HG03196 (cell line): ENCODE results near the gene PLEKHG4B.
"Not testable (repeated sequence)": the region's sequence is repeated elsewhere in the genome, so short reads cannot be mapped to it uniquely, and the experiment has no call there.

ENCODE experiments used
- ATAC-seq: cut with Tn5 transposase; IDR thresholded peaks from one replicate; pipeline ENCODE4 v1.9.1; 2021; ENCODE audit not compliant: unreplicated experiment

PLEKHG4B gene

DNA sequence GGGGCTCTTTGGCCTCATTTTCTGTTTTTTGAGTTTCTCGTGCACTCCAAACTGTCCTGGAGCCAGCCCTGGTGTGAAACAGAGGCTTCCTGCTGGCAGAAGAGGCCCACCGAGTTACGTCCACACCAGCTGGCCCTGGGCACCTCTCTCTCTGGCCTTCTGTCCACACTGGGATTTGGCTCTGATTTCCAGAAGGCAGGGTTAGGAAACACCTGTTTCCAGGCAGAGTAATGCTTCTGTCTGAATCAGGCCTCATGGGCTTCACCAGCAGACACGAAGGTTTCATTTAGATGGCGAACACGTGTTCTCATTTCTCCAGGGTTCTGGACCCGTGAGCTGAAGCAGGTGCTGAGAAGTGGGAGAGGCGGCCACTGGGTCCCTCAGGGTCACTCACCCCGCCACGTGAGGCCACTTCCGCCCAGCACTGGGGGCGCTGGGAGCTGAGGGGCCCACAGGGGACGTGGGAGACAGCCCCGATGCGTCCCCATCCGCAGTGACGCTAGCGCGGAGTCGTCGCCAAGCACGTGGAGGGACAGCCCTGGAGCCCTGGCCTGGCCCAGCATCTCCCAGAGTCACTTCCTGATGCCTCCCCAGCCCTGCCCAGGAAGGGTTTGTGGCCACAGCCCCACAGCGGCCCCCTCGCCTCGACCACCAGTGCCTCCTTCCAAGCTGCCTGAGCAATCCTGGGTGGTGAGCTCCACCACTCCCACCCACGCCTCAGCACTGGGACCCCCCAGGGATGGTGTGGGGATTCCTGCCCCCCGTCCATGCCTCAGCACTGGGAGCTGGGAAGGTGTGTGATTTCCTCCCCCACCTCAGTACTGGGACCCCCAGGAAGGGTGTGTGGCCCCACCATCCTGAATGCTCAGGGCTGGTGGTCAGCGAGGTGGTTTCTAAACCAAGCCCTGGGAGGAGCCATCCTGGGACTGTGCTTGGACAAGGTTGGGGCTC is 94.4 kb downstream of the PLEKHG4B start:
- ATAC-seq: no peak

DNA sequence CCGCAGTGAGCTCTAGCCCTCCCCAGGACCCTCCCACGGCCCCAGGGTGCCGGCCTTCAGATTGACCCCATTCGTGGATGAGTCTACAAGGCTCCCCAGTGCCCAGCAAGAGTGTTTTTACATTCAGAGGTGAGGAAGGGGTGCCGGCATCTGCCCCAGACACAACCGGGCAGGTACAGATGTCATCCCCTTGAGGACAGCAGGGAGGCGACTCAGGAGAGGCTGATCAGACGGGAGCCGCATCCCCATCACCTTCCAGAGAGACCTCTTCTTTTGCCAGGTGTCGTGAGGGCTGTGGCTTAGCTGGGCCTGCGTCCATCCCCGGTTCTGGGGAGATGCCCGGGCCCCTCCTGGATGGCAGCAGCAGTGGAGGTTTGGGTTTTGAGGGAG is 95.1 kb downstream of the PLEKHG4B start:
- ATAC-seq: no peak

DNA sequence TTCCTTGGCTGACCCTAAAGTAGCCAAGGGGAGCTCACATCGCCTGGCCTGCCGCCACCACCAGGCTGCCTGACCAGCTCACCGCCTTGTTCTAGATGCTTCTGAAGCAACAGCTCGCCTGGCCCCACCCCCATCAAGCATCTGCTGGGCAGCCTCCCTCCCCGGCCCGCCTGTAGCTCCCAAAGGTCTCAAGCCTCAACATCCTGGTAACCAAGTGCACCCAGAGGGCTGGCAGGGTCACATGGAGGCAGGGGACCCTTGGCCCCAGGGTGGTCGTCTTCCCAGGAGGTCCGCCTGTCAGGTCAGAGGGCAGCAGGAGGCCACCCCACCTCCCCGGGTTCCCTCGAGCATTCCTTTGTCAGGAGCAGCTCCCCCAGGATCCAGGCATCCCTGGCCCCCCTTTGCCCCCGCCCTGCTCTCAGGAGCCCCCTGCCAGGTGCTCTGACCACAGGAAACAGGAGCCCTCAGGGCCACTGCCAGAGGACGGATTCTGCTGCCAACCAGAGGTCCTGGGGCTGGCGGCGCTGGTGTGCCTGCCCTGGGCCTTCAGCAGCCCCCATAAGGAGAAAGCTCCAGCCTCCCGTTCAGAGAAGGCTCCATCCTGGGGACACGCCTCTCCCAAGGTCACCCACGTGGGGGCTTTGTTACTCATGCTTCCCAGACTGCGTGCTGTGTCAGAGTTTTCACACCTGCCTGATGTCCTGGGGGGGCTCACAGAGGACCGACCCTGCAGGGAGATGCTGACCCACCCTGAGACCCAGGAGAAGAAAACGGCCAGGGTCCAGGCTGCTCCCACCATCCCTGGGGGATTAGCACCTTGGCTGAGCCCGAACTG is 95.9 kb downstream of the PLEKHG4B start:
- no peak for ATAC-seq

DNA sequence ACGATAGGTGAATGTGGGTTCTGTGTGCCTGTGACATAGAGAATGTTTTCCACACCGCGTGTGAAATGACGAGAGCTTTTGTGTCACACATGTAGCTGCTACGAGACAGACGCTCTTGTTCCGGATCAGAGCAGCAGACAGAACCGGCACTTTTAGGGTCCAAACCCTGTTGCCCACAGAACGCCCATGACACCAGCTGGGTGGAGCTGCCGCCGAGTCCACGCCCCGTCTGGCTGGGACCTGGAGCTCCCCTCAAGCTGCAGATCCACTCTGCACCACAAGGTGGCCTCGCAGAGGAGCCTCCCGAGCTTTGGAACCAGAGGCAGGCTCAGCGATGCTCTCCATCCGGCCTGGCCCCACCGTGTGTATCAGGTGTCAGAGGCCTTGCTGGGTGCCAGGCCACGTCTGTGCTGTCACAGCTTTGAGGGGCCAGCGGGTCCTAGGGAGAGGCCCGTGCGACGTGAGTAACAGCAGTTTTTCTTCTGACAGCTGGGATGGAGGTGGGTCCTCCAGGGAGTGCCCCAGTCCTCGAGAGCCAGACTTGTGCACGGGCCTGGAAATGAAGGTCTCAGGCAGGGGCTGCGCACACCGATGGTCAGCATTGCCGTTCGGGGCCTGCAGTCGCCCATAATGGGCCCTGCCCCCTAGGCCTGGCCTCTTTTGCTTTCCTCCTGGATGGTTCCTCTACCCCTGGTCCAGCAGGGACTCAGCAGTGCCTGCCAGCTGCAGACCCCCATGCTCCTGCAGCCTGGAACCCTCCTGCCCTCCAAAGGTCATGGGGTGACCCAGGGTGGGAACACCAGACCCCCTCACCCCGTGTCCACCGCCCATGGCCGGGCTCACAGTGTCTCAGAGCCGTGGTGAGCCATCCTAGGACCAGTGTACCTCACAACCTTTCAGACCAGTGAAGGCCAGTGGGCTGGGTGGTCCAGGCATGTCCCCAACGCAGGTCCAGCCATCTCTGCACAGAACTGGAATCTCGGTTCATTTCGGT is 96.8 kb downstream of the PLEKHG4B start:
- ATAC-seq: peak; percentile 74

DNA sequence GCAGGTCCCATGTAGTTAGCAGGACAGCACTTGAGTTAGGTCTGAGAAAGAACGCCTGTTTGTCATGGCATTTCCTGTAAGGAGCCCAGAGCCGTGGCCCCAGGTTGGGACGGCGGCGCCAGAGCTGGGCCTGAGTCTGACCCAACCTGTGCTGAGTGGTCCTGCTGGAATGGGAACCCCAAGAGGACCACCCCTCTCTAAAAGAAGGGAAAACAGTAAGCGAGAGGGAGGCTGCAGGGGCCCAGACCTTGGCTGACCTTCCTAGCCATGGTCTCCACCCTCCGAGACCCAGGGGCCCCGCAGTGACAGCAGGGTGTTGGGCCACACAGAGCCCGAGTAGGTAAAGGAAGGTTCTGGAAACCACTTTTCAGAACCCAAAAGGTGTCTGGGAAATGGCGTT is 97.5 kb downstream of the PLEKHG4B start:
- no peak for ATAC-seq

DNA sequence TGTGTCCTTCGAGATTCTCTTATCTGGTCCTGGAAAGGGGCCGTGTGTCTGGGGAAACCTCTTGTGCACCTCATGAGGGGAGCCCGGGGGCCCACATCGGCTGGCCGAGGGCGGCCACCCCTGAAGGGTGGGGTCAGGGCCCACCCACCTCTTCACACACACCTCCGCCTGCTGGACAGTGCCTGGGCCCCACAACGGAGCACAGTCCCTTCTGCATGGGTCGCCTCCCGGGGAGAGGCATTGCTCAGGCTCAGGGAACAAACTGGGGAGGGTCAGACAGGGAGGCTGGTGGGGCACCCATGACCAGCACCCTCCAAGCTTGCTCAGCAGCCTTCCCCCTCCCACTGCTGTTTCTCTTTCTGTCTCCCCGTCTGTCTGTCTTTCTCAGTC is 98.0 kb downstream of the PLEKHG4B start:
- no peak for ATAC-seq

DNA sequence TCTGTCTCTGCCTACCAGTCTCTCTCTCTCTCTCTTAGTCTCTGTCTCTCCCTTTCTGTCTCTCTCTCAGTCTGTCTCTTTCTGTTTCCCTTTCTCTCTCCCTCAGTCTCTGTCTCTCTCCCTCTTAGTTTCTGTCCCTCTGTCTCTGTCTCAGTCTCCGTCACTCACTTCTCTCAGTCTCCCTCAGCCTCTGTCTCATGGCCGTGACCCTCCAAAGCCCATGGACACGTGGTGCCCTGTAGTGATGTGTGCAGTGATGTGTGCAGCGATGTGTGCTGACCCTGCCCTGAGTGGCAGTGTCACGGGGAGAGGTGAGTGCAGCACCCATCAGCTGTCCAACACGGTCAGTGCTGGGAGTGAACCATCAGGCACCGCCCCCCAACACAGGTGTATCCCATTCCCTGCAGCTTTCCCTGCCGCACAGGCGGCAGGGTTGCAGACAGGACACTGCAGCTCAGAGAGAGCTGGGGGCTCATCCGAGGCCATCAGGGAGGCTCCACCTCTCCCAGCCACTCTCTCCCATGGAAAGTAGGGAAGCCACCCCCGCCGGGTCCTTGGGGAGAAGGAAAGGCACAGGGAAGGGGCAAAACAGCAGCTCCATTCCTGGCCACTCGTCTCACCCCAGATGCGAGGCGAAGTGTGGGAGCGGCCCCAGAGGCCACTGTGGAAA is 98.5 kb downstream of the PLEKHG4B start:
- ATAC-seq: no peak

DNA sequence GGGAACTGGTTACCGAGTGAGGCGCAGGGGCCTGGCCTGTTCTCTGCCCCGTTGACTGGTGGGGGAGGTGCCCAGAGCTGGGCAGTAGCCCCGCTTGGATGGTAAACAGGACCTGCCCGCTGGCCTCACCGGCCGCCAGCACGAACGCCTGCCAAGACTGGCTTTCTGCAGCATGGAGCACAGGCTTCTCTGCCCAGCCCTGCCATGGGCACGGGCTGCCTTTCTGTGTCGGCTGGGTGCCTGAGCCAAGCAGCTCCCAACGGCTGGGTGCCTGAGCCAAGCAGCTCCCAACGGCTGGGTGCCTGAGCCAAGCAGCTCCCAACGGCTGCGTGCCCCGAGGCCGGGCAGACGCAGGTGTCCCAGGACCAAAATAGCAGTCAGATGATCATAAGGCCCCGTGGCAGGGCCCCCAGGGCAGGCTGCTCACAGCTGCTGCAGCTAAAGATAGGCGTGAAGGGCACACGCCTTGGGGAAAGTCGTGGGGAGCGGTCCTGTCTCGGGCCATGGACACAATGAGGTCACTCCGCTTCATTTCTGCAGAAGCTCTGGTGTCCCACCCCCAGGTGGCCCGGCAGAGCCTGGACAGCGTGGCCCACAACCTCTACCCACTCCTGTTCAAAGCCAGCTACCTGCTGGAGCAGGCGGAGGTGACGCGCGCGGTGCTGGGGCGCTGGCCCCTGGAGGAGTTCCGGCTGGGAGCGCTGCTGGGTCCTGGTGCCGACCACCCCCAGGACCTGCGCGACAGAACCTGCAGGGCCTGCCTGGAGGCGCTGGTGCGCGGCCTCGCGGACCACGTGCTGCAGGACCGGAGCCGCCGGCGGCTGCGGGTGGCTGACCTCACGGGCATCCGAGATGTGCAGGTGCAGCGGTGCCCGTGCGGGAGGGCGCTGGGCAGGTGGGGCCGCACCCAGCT is 99.3 kb downstream of the PLEKHG4B start, which contains the start of gene LRRC14B:
Gene LRRC14B, plus strand, starts transcription at position 460 of the 913 bp plus-strand sequence. Its CDS starts 44 bp downstream, at position 504.
- ATAC-seq: no peak

DNA sequence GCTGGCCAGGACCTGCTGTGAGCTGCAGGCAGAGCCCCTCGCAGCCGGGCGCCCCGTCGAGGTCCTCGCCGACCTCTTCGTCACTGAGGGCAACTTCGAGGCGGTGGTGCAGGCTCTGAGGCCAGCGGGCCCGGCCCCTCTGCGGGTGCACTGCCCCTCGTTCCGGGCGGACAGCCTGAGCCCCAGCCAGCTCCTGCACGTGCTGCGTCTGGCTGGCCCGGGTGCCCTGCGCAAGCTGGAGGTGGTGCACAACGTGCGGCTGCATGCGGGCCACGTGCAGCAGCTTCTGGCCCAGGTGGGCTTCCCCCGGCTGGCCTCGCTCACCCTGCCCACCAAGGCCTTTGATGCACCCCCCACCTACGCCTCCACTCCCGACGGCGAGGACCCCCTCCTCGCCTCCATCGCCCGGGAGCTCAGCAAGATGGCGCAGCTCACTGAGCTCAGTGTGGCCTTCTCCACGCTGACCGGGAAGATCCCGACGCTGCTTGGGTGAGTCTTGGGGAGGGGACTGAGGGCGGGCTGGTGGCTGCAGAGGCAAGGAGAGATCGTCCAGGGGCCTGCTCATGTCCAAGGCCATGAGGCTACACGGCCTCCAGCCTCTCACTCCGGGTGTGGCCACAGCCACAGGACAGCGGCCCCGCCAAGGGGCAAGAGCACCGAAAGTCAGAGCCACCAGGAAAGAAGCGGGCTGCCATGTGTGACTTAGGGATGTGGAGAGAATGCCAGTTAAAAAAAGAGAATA is 100.2 kb downstream of the PLEKHG4B start:
- no peak for ATAC-seq

DNA sequence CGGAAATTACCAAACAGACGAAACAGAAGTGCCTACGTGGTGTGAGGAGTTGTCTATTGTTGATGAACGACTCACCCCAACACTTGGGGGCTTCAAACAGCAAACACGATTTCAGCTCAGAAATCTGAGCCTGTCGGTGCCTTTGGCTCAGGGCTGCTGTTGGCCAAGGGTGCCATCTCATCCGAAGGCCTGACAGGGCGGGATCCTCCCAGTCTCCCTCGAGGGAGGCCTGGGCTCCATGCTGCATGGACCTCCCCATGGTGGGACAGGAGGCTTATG is 100.7 kb downstream of the PLEKHG4B start:
- no peak for ATAC-seq

DNA sequence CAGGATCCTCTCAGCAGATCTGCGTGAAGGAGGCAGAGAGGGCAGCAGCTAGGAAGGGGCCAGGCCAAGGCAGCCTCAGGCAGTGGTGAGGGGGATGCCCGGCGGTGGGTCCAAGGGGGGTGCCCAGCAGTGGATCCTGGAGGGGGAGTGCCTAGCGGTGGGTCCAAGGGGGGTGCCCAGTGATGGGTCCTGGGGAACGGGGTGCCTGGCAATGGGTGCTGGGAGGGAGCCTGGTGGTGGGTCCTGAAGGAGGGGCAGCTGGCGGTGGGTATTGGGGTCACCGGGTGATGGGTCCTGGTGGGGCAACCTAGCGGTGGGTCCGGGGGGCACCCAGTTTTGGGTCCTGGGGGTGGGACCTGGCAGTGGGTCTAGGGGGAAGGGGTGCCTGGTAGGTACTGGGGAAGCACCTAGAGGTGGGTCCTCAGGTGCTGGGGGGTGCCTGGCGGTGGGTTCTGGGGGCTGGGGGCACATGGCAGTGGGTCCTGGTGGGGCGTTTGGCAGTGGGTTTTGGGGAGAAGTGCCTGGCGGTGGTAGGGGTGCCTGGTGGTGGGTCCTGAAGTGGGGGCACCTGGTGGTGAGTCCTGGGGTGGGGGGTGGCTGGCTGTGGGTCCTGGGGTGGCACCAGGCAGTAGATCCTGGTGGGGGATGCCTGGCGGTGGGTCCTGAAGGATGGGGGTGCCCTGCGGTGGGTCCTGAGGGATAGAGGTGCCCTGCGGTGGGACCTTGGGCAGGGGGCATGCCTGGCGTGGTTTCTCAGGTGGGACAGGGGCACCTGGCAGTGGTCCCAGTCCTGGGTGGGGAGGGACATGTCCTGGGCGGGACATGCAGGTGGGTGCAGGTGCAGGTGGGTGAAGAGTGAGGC is 101.2 kb downstream of the PLEKHG4B start:
- no peak for ATAC-seq

DNA sequence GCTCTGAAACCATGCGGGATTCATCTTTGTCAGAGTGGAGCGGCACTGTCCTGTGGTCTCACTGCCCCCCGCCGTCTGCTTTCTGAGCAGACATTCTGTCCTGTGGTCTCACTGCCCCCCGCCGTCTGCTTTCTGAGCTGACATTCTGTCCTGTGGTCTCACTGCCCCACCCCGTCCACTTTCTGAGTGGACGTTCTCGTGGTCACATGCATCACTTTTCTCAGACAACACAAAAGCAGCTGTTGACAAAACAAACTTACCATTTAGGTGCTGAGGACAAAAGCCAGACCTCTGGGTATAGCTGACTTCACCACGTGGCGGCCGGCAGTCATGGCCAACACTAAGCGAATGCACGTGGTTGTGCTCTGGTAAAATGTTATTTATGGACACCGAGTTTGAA is 102.1 kb downstream of the PLEKHG4B start:
- ATAC-seq: no peak

DNA sequence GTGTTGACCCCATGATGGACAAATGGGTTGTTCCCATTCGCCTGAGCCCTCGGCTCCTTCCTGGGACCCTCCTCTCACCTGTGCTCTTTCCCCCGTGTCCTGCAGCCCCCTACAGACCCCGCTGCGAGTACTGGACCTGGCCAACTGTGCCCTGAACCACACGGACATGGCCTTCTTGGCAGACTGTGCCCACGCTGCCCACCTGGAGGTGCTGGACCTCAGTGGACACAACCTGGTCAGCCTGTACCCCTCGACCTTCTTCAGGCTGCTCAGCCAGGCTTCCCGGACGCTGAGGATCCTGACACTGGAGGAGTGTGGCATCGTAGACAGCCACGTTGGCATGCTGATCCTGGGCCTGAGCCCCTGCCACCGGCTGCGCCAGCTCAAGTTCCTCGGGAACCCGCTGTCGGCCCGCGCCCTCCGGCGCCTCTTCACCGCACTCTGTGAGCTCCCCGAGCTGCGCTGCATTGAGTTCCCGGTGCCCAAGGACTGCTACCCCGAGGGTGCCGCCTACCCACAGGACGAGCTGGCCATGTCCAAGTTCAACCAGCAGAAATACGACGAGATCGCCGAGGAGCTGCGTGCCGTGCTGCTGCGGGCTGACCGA is 102.7 kb downstream of the PLEKHG4B start:
- ATAC-seq: no peak

DNA sequence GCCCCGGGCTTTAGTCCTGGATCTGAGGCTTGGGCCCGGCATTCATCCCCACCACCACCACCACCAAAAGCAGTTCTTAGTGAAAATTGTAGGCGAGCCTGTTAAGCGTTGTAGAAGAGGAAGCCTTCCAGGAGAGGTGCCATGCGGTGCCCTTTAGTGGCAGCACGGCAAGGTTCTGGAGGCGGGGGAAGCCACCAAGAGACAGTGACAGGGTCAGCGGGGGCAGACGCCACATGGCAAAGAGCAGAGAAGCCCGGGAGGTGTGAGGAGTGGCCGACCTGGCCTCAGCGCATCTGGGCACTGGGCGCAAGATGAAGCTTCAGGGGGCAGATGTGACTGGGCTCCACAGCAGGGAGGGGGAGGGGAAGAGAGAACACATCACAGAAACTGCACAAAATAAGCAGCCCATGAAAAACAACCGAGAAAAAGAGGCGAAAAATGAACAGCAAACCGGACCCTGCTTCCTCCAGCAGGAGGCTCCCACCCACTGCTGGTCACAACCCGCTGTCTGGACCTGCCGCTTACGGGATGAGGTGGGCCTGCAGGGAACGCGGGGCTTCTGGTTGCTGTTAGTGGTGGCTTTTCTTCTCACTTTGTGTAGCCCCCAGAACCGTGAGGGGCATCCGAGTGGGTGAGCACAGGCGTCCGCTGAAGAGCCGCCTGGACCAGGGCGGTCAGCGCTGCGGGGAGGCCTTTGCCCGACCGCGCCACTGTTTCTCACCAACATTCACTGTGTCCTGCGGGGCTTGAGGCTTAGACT is 103.6 kb downstream of the PLEKHG4B start:
- ATAC-seq: no peak

DNA sequence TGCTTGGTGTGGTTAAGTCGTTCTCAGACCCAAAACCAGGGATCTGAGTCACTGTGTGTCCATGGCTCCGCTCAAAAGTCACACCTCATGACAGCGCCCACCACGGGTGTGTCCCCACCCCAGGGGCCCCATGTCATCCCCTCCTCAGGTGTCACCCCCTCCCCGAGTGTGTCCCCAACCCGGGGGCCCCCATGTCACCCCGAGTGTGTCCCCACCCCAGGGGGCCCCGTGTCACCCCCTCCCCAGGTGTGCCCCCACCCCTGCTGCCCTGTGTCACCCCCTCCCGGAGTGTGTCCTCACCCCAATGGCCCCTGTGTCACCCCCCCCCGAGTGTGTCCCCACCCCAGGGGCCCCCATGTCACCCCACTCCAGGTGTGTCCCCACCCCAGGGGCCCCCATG is 104.4 kb downstream of the PLEKHG4B start:
- no peak for ATAC-seq

DNA sequence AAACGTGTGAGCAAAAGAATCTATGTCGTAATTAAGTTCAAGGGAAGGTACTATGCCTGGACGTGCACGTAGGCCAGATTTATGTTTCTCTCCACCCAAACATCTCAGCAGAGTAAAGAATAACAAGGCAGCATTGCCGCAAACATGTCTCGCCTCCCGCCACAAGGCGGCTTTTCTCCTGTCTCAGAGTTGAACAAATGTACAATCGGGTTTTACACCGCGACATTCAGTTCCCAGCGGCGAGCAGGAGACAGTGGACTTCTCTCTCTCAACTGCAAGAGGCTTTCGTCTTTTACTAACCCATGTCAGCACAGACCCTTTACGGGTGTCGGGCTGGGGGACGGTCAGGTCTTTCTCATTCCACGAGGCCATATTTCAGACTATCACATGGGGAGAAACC is 105.1 kb downstream of the PLEKHG4B start:
- not testable (repeated sequence) for ATAC-seq
